PC-9 (cell line): ENCODE data around the gene PLXNC1.

Source experiments
- CTCF ChIP-seq: fragments of 200-600 bp; sonication (generic); conservative IDR thresholded peaks from 2 replicates; pipeline ENCODE4 v1.6.1; 2017; ENCODE audit warnings: mixed run types, antibody characterized with exemption, mild to moderate bottlenecking, moderate library complexity
- EZH2 ChIP-seq: fragments of 200-600 bp; sonication (generic); IDR thresholded peaks from 2 replicates; pipeline ENCODE4 v1.8.0; 2017; ENCODE audit warnings: antibody characterized with exemption, low read depth

- TF ChIP-seq CTCF, result no peak
- TF ChIP-seq EZH2, result no peak
Observed at GRCh38 chr12:94280063-94280462, 131.7 kb downstream of the PLXNC1 start.
